ENCODE data around the gene KRTAP5-10.
"Not testable (repeated sequence)": the region's sequence is repeated elsewhere in the genome, so short reads cannot be mapped to it uniquely, and the experiment has no call there.

The KRTAP5-10 gene

DNA sequence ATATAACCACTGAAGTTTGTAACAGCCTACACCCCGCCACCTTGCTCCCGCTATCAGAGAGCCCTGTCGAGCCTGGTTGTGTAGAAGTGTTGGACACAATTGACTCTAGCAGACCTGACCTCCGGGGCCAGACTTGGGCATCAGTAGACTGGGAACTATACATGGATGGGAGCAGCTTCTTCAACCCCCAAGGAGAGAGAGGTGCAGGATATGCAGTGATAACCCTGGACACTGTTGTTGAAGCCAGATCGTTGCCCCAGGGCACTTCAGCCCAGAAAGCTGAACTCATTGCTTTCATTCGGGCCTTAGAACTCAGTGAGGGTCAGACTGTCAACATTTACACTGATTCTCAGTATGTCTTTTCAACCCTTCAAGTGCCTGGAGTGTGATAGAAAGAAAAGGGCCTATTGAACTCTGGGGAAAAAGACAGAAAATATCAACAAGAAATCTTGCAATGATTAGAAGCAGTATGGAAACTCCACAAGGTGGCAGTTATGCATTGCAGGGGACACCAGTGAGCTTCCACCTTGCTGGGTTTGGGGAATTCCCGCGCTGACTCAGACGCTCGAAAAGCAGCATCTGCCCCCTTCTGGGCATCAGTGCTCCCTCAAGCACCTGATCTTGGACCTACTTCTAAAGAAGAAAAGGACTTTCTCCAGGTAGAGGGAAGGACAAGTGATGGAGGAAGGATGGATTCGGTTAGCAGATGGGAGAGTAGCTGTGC lies 23.6 kb downstream of the KRTAP5-10 start:
- POLR2A ChIA-PET, result not testable (repeated sequence)

GRCh38 chr11:71589546-71589920 lies 24.2 kb downstream of the KRTAP5-10 start:
- DNase-seq; H3K4me1 ChIP-seq (ENCODE audit: control extremely low read depth in 1 of 4, control insufficient read depth in 4 of 4, insufficient read depth in 4 of 4, low read length in 3 of 4); H3K36me3 ChIP-seq (ENCODE audit: control insufficient read depth in 4 of 4, insufficient read depth in 4 of 4, low read length in 3 of 4); POLR2A ChIA-PET; H3K27me3 ChIP-seq (replicated peaks in 2 of 5; ENCODE audit: control insufficient read depth in 4 of 5, insufficient read depth in 5 of 5, low read length in 4 of 5); H3K9me3 ChIP-seq (ENCODE audit: control extremely low read depth in 1 of 5, control insufficient read depth in 4 of 5, insufficient read depth in 2 of 5, low read depth in 1 of 5, low read length in 4 of 5); H3K4me3 ChIP-seq (ENCODE audit: control insufficient read depth in 1 of 7, extremely low read depth in 1 of 7, insufficient read depth in 4 of 7, low read depth in 2 of 7, low read length in 6 of 7); H3K27ac ChIP-seq (ENCODE audit: insufficient read depth in 1 of 2, low read depth in 1 of 2, low read length in 2 of 2, poor library complexity in 1 of 2, severe bottlenecking in 2 of 2): not testable (repeated sequence)
- CTCF ChIA-PET, result interaction anchor here (0.6 to 1.1 kb wide), 2 partner anchors 26 to 134 kb away, joined by 3 read pairs; no protein-coding TSS in a partner anchor
- 83% methylated on average over 7 of the region's 8 CpGs for WGBS (ENCODE audit: insufficient coverage)

More for the DNA sequence above, 23.6 kb downstream of the KRTAP5-10 start:
- CTCF ChIA-PET, result interaction anchor here (0.6 to 1.1 kb wide), 2 partner anchors 26 to 134 kb away, joined by 3 read pairs; no protein-coding TSS in a partner anchor
- not testable (repeated sequence) for H3K9me3 ChIP-seq (ENCODE audit: control extremely low read depth in 1 of 5, control insufficient read depth in 4 of 5, insufficient read depth in 2 of 5, low read depth in 1 of 5, low read length in 4 of 5); H3K27ac ChIP-seq (ENCODE audit: insufficient read depth in 1 of 2, low read depth in 1 of 2, low read length in 2 of 2, poor library complexity in 1 of 2, severe bottlenecking in 2 of 2); H3K4me1 ChIP-seq (ENCODE audit: control extremely low read depth in 1 of 4, control insufficient read depth in 4 of 4, insufficient read depth in 4 of 4, low read length in 3 of 4); H3K27me3 ChIP-seq (replicated peaks in 2 of 5; ENCODE audit: control insufficient read depth in 4 of 5, insufficient read depth in 5 of 5, low read length in 4 of 5); H3K4me3 ChIP-seq (ENCODE audit: control insufficient read depth in 1 of 7, extremely low read depth in 1 of 7, insufficient read depth in 4 of 7, low read depth in 2 of 7, low read length in 6 of 7); H3K36me3 ChIP-seq (ENCODE audit: control insufficient read depth in 4 of 4, insufficient read depth in 4 of 4, low read length in 3 of 4)
- 100% methylated on average over 3 of the region's 11 CpGs for WGBS (ENCODE audit: insufficient coverage)
- peak; percentile 47 to 72 (median 72) for DNase-seq

GRCh38 chr11:71603221-71603620 lies 37.9 kb downstream of the KRTAP5-10 start:
- DNase-seq; H3K9me3 ChIP-seq (ENCODE audit: control extremely low read depth in 1 of 5, control insufficient read depth in 4 of 5, insufficient read depth in 2 of 5, low read depth in 1 of 5, low read length in 4 of 5); CTCF ChIA-PET; H3K27ac ChIP-seq (ENCODE audit: insufficient read depth in 1 of 2, low read depth in 1 of 2, low read length in 2 of 2, poor library complexity in 1 of 2, severe bottlenecking in 2 of 2); POLR2A ChIA-PET; H3K4me3 ChIP-seq (ENCODE audit: control insufficient read depth in 1 of 7, extremely low read depth in 1 of 7, insufficient read depth in 4 of 7, low read depth in 2 of 7, low read length in 6 of 7); H3K36me3 ChIP-seq (ENCODE audit: control insufficient read depth in 4 of 4, insufficient read depth in 4 of 4, low read length in 3 of 4); H3K4me1 ChIP-seq (ENCODE audit: control extremely low read depth in 1 of 4, control insufficient read depth in 4 of 4, insufficient read depth in 4 of 4, low read length in 3 of 4): not testable (repeated sequence)
- 87% methylated on average over 10 of the region's 11 CpGs for WGBS (ENCODE audit: insufficient coverage)
- peaks cover 0 to 15% (median 4%) of the 10 kb centered on the region in 5 experiments for H3K27me3 ChIP-seq (replicated peaks in 2 of 5; ENCODE audit: control insufficient read depth in 4 of 5, insufficient read depth in 5 of 5, low read length in 4 of 5)

DNA sequence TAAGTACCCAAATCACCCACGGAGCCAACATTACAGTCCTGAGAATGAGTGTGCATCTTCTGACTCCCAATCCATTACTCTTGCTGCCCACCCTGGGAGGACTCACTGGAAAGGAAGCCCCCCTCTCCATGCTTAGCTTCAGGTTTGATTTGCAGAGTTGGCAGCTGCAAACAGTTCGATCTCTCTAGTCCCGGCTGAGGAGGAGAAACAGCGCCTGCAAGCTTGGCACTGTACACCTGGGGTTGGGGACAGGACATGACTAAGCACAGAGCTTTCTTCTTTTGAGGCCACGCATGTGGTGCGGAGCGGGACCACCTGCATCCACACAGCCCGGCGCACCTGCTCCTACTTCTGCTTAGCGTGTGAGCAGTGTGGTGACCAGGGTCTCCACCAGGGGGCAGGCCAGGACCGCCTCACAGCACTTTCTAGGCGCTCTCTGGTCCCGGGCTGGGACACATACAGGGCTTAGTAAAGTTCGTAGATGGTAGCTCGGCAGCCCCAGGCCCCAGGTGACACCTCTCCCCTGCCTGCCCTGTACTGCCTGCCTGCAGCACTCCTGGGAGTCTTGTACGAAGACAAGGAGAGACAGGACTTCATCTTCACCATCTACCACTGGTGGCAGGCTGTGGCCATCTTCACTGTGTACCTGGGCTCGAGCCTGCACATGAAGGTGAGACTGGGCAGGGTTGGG lies 39.6 kb downstream of the KRTAP5-10 start:
- 26% methylated on average over 6 of the region's 17 CpGs for WGBS (ENCODE audit: insufficient coverage)
- H3K9me3 ChIP-seq (ENCODE audit: control extremely low read depth in 1 of 5, control insufficient read depth in 4 of 5, insufficient read depth in 2 of 5, low read depth in 1 of 5, low read length in 4 of 5); CTCF ChIA-PET; H3K36me3 ChIP-seq (ENCODE audit: control insufficient read depth in 4 of 4, insufficient read depth in 4 of 4, low read length in 3 of 4); H3K4me1 ChIP-seq (ENCODE audit: control extremely low read depth in 1 of 4, control insufficient read depth in 4 of 4, insufficient read depth in 4 of 4, low read length in 3 of 4); POLR2A ChIA-PET; H3K4me3 ChIP-seq (ENCODE audit: control insufficient read depth in 1 of 7, extremely low read depth in 1 of 7, insufficient read depth in 4 of 7, low read depth in 2 of 7, low read length in 6 of 7); H3K27ac ChIP-seq (ENCODE audit: insufficient read depth in 1 of 2, low read depth in 1 of 2, low read length in 2 of 2, poor library complexity in 1 of 2, severe bottlenecking in 2 of 2): not testable (repeated sequence)
- peak in 2 of 3 donors; percentile 61 to 63 for DNase-seq
- H3K27me3 ChIP-seq (replicated peaks in 2 of 5; ENCODE audit: control insufficient read depth in 4 of 5, insufficient read depth in 5 of 5, low read length in 4 of 5), result peaks cover 0 to 29% (median 4%) of the 10 kb centered on the region in 5 experiments

DNA sequence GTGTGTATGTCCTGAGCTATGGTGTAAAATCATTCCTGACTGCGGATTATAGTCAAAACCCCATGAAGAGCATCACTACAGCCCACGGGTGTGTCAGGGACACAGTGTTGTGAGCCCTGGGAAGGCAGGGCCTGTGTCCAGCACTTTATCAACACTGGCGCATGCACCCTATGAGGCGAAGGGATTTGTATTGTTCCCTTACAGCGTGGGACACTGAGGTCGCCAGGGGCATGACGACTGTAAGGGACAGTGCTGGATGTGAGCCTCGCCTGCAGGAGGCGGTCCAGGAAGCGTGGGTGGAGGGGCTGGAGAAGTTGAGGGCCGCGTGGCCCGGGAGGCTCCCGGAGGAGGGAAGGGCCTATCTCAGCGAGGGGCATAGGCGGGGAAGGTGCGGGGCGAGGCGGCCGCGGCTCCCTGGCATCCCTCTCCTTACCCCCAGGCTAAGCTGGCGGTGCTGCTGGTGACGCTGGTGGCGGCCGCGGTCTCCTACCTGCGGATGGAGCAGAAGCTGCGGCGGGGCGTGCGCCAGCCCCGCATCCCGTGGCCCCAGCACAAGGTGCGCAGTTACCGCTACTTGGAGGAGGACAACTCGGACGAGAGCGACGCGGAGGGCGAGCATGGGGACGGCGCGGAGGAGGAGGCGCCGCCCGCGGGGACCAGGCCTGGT lies 41.6 kb downstream of the KRTAP5-10 start:
- Histone ChIP-seq H3K27me3 (replicated peaks in 2 of 5; ENCODE audit: control insufficient read depth in 4 of 5, insufficient read depth in 5 of 5, low read length in 4 of 5) (peaks cover 0 to 29% (median 4%) of the 10 kb centered on the region in 5 experiments), H3K4me3 (ENCODE audit: control insufficient read depth in 1 of 7, extremely low read depth in 1 of 7, insufficient read depth in 4 of 7, low read depth in 2 of 7, low read length in 6 of 7) (peak overlapping the region in 1 of 7 experiments; percentile 55)
- H3K9me3 ChIP-seq (ENCODE audit: control extremely low read depth in 1 of 5, control insufficient read depth in 4 of 5, insufficient read depth in 2 of 5, low read depth in 1 of 5, low read length in 4 of 5); CTCF ChIA-PET; H3K27ac ChIP-seq (ENCODE audit: insufficient read depth in 1 of 2, low read depth in 1 of 2, low read length in 2 of 2, poor library complexity in 1 of 2, severe bottlenecking in 2 of 2); H3K4me1 ChIP-seq (ENCODE audit: control extremely low read depth in 1 of 4, control insufficient read depth in 4 of 4, insufficient read depth in 4 of 4, low read length in 3 of 4); POLR2A ChIA-PET; H3K36me3 ChIP-seq (ENCODE audit: control insufficient read depth in 4 of 4, insufficient read depth in 4 of 4, low read length in 3 of 4): not testable (repeated sequence)
- 16% methylated on average over 32 of the region's 48 CpGs for WGBS (ENCODE audit: insufficient coverage)
- peak in 2 of 3 donors; percentile 11 to 17 for DNase-seq

DNA sequence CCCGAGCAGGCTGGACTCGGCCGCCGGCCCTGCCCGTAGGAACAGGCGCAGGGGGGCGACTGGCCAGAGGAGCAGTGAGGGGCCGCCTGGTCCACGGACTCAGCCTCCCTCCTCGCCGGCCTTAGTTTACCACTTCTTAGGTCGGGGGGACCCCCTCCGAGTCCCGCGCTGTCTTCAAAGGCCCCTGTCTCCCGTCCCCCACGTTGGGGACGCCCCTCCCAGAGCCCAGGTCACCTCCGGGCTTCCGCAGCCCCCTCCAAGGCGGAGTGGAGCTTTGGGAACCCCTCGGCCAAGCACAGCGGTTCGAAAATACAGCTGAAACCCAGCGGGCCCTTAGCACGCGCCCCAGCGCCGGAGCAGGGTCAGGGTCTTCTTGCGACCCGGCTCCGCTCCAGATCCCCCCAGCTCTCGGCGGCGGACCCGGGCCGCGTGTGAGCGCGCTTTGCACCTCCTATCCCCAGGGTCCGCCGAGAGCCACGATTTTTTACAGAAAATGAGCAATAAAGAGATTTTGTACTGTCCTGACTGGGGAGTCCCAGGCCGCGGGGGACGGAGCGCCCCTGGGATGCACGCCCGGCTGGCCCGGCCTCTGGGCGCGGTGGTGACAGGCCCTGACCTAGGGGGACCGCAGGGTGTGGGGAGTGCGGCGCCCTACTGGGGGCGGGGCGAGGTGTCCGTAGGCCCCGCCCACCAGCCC lies 42.3 kb downstream of the KRTAP5-10 start:
- Histone ChIP-seq H3K4me3 (ENCODE audit: control insufficient read depth in 1 of 7, extremely low read depth in 1 of 7, insufficient read depth in 4 of 7, low read depth in 2 of 7, low read length in 6 of 7) (peak overlapping the region in 2 of 7 experiments; percentile 42 to 55), H3K27me3 (replicated peaks in 2 of 5; ENCODE audit: control insufficient read depth in 4 of 5, insufficient read depth in 5 of 5, low read length in 4 of 5) (peaks cover 0 to 29% (median 4%) of the 10 kb centered on the region in 5 experiments)
- H3K27ac ChIP-seq (ENCODE audit: insufficient read depth in 1 of 2, low read depth in 1 of 2, low read length in 2 of 2, poor library complexity in 1 of 2, severe bottlenecking in 2 of 2); POLR2A ChIA-PET; H3K36me3 ChIP-seq (ENCODE audit: control insufficient read depth in 4 of 4, insufficient read depth in 4 of 4, low read length in 3 of 4); H3K9me3 ChIP-seq (ENCODE audit: control extremely low read depth in 1 of 5, control insufficient read depth in 4 of 5, insufficient read depth in 2 of 5, low read depth in 1 of 5, low read length in 4 of 5); H3K4me1 ChIP-seq (ENCODE audit: control extremely low read depth in 1 of 4, control insufficient read depth in 4 of 4, insufficient read depth in 4 of 4, low read length in 3 of 4); DNase-seq; CTCF ChIA-PET: not testable (repeated sequence)
- WGBS (ENCODE audit: insufficient coverage), result 2% methylated on average over 31 of the region's 59 CpGs
